ENCODE results near the gene IVNS1ABP. TPM values are rescaled to one million over a fixed set of nuclear protein-coding genes. Genes with fewer than 3 reads are reported as not detected.

IVNS1ABP gene
- total and polyA plus RNA-seq, 10 of the 15 experiments (the other 5 are each of a cell fraction or from before 2014, with no cell fraction given): 19.2 to 154 (median 43.9) TPM

DNA sequence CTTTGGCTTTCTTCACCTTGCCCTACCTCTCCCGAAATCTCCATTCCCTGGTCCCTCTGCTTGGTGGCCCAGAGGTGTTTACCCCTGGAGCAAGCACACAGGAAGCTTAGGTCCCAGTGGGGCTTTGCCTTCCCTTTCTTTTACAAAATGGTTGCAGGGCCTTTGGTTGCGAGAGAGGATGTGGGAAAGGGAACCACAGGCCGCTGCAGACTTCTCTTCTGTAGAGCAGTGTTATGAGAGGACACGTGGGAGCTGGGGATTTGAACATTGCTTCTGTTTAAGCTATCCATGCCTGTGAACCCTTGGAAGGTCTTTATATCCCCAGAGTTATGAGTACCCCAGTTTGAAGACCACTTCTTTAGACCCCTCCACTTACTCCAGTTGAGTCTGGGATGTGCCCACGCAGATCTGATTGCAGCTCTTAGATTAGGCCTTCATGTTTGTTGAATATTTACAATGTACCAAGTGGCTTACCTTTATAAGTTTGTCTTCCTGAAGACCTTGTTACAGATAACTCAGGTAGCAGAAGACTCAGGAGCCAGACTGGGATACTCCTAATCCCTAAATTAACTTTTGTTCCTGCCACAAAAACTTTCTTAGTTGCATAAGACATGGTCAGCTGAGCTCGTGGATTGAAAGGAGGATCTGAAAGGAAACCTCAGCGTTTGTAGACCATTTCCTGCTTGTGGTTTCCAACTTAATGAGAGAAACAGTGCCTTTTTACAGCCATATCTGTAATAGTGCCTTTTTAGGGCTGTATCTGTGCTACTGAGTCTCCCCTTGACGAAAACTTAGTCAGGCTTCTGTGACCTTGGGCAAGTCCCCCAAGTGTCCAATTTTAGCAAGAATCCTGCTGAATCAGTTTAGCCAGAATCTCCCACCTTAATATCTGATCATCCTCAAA lies 21.9 kb upstream of the IVNS1ABP start (continued):
- TF ChIP-seq SUPT20H (IDR thresholded peaks at IDR 0.05; ENCODE audit: borderline replicate concordance, control insufficient read depth, low read depth, low read length) (no peak), TCF12 (IDR thresholded peaks at IDR 0.05; ENCODE audit: low read depth, low read length) (peak; percentile 51; the same call in 1 of the 2 replicates), KDM1A (IDR thresholded peaks at IDR 0.05; ENCODE audit: borderline replicate concordance) (no peak), POLR2AphosphoS5 (IDR thresholded peaks at IDR 0.05; ENCODE audit: low read length) (no peak), BACH1 (IDR thresholded peaks at IDR 0.05; ENCODE audit: borderline replicate concordance) (peak; percentile 89; the same call in 1 of the 2 replicates), SMARCA5 (IDR thresholded peaks at IDR 0.05) (no peak)
- TF ChIP-seq, protein P1, sequence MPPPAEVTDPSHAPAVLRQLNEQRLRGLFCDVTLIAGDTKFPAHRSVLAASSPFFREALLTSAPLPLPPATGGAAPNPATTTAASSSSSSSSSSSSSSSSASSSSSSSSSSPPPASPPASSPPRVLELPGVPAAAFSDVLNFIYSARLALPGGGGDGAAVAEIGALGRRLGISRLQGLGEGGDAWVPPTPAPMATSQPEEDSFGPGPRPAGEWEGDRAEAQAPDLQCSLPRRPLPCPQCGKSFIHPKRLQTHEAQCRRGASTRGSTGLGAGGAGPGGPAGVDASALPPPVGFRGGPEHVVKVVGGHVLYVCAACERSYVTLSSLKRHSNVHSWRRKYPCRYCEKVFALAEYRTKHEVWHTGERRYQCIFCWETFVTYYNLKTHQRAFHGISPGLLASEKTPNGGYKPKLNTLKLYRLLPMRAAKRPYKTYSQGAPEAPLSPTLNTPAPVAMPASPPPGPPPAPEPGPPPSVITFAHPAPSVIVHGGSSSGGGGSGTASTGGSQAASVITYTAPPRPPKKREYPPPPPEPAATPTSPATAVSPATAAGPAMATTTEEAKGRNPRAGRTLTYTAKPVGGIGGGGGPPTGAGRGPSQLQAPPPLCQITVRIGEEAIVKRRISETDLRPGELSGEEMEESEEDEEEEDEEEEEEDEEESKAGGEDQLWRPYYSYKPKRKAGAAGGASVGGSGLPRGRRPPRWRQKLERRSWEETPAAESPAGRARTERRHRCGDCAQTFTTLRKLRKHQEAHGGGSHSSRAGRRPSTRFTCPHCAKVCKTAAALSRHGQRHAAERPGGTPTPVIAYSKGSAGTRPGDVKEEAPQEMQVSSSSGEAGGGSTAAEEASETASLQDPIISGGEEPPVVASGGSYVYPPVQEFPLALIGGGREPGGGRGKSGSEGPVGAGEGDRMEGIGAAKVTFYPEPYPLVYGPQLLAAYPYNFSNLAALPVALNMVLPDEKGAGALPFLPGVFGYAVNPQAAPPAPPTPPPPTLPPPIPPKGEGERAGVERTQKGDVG (CRISPR knock-in tag; IDR thresholded peaks at IDR 0.05): no peak
- TF ChIP-seq, protein P2, sequence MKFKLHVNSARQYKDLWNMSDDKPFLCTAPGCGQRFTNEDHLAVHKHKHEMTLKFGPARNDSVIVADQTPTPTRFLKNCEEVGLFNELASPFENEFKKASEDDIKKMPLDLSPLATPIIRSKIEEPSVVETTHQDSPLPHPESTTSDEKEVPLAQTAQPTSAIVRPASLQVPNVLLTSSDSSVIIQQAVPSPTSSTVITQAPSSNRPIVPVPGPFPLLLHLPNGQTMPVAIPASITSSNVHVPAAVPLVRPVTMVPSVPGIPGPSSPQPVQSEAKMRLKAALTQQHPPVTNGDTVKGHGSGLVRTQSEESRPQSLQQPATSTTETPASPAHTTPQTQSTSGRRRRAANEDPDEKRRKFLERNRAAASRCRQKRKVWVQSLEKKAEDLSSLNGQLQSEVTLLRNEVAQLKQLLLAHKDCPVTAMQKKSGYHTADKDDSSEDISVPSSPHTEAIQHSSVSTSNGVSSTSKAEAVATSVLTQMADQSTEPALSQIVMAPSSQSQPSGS (IDR thresholded peaks at IDR 0.05; ENCODE audit: low read length): peak; percentile 90
- TF ChIP-seq, protein P3, sequence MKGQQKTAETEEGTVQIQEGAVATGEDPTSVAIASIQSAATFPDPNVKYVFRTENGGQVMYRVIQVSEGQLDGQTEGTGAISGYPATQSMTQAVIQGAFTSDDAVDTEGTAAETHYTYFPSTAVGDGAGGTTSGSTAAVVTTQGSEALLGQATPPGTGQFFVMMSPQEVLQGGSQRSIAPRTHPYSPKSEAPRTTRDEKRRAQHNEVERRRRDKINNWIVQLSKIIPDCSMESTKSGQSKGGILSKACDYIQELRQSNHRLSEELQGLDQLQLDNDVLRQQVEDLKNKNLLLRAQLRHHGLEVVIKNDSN (IDR thresholded peaks at IDR 0.05; ENCODE audit: borderline replicate concordance, extremely low read length, insufficient read depth, low read depth, low read length): peak; percentile 24

All from GM12878 (cell line).